NK-92 (cell line): ENCODE measurements around the gene PSENEN.

Experiments
- DNase-seq: peaks from one replicate; lab custom pipeline; 2025; ENCODE audit not compliant: unreplicated experiment; lab: John Stamatoyannopoulos, UW

Gene PSENEN

GRCh38 chr19:35733180-35734125, 12.0 kb upstream of the PSENEN start:
- DNase-seq: no peak

- DNase-seq: no peak
Measured at GRCh38 chr19:35734273-35734672, 11.2 kb upstream of the PSENEN start.

- no peak for DNase-seq
Measured at GRCh38 chr19:35734889-35735288, 10.6 kb upstream of the PSENEN start.

GRCh38 chr19:35736913-35737886, 8.3 kb upstream of the PSENEN start:
- DNase-seq: no peak

GRCh38 chr19:35738021-35738886, 7.2 kb upstream of the PSENEN start:
- DNase-seq: no peak

GRCh38 chr19:35738887-35739229, 6.6 kb upstream of the PSENEN start:
- DNase-seq: no peak

- no peak for DNase-seq
Measured at GRCh38 chr19:35739275-35740107, 6.0 kb upstream of the PSENEN start.

GRCh38 chr19:35740108-35740422, 5.4 kb upstream of the PSENEN start:
- DNase-seq: no peak

- peak; percentile 88 for DNase-seq
Measured at GRCh38 chr19:35740423-35741202, 4.8 kb upstream of the PSENEN start.

- no peak for DNase-seq
Measured at GRCh38 chr19:35741203-35741515, 4.3 kb upstream of the PSENEN start.

- DNase-seq: no peak
Measured at GRCh38 chr19:35742121-35742724, 3.2 kb upstream of the PSENEN start, which contains the start of gene IGFLR1. TSS of gene IGFLR1 (minus strand) at chr19:35742452. CDS start at chr19:35741180, 1,272 bp downstream.

GRCh38 chr19:35743640-35744429, 1.6 kb upstream of the PSENEN start:
- DNase-seq: no peak

GRCh38 chr19:35744430-35745327, 772 bp upstream of the PSENEN start:
- peak; percentile 57 for DNase-seq

GRCh38 chr19:35746087-35746462, 624 bp downstream of the PSENEN start:
- no peak for DNase-seq

GRCh38 chr19:35746531-35746930, 1.1 kb downstream of the PSENEN start:
- no peak for DNase-seq

GRCh38 chr19:35748106-35749020, 2.9 kb downstream of the PSENEN start, which contains the start of gene LIN37:
TSS of gene LIN37 (plus strand) at chr19:35748576. CDS start at chr19:35748725, 149 bp downstream.
- peak; percentile 96 for DNase-seq
